Neutrophil (primary cell): ENCODE results near the gene TAS1R1.

ENCODE experiments used
- H3K27ac ChIP-seq: fragments of 200-600 bp; sonication (generic); 2 replicates; pipeline ENCODE4 v1.5.1; 2016; ENCODE audit warnings: mild to moderate bottlenecking, moderate library complexity
- H3K27me3 ChIP-seq: fragments of 200-600 bp; sonication (generic); 2 replicates; pipeline ENCODE4 v1.6.0; 2016; ENCODE audit warnings: mild to moderate bottlenecking
- H3K36me3 ChIP-seq: fragments of 200-600 bp; sonication (generic); 2 replicates; pipeline ENCODE4 v1.5.1; 2017
- H3K4me1 ChIP-seq, 2 experiments: fragments of 200-600 bp in 1 of 2; sonication (generic) in 1 of 2; 1 replicate in 1 of 2; 2 replicates in 1 of 2; pipeline versions ENCODE4 v1.5.1 to v1.6.1; 2013 to 2016; ENCODE audit warnings: low read depth in 1 of 2, low read length in 1 of 2, mild to moderate bottlenecking in 1 of 2, moderate library complexity in 1 of 2; ENCODE audit not compliant: control insufficient read depth in 1 of 2, insufficient read depth in 1 of 2
- H3K4me3 ChIP-seq, 2 experiments: fragments of 200-600 bp in 1 of 2; sonication (generic) in 1 of 2; 1 replicate in 1 of 2; 2 replicates in 1 of 2; pipeline ENCODE4 v1.5.1; 2013 to 2016; ENCODE audit warnings: low read depth in 1 of 2, low read length in 1 of 2, mild to moderate bottlenecking in 1 of 2, moderate library complexity in 1 of 2
- H3K9me3 ChIP-seq: fragments of 200-600 bp; sonication (generic); 2 replicates; pipeline ENCODE4 v1.5.1; 2016
- TF ChIP-seq, protein P1 (sequence below): fragments of 200-600 bp; sonication (generic); IDR thresholded peaks from 2 replicates; pipeline ENCODE4 v1.5.1; 2016; ENCODE audit warnings: antibody characterized with exemption

Gene TAS1R1

GRCh38 chr1:6592865-6593593, 37.9 kb downstream of the TAS1R1 start:
- TF ChIP-seq, protein P1, sequence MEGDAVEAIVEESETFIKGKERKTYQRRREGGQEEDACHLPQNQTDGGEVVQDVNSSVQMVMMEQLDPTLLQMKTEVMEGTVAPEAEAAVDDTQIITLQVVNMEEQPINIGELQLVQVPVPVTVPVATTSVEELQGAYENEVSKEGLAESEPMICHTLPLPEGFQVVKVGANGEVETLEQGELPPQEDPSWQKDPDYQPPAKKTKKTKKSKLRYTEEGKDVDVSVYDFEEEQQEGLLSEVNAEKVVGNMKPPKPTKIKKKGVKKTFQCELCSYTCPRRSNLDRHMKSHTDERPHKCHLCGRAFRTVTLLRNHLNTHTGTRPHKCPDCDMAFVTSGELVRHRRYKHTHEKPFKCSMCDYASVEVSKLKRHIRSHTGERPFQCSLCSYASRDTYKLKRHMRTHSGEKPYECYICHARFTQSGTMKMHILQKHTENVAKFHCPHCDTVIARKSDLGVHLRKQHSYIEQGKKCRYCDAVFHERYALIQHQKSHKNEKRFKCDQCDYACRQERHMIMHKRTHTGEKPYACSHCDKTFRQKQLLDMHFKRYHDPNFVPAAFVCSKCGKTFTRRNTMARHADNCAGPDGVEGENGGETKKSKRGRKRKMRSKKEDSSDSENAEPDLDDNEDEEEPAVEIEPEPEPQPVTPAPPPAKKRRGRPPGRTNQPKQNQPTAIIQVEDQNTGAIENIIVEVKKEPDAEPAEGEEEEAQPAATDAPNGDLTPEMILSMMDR, result no peak
- Histone ChIP-seq H3K9me3 (no peaks in the 10 kb centered on the region), H3K27ac (peak overlapping the region; percentile 80), H3K36me3 (peaks cover 100% of the 10 kb centered on the region), H3K4me1 (peaks cover 60 to 63% of the 10 kb centered on the region in 2 experiments), H3K27me3 (no peaks in the 10 kb centered on the region), H3K4me3 (no peak overlapping the region)

GRCh38 chr1:6593810-6594209, 38.7 kb downstream of the TAS1R1 start:
- Histone ChIP-seq H3K36me3 (peaks cover 100% of the 10 kb centered on the region), H3K4me1 (peaks cover 67 to 69% of the 10 kb centered on the region in 2 experiments), H3K27ac (no peak overlapping the region), H3K9me3 (no peaks in the 10 kb centered on the region), H3K27me3 (no peaks in the 10 kb centered on the region), H3K4me3 (no peak overlapping the region)
- TF ChIP-seq, protein P1, result no peak

- Histone ChIP-seq H3K4me3 (no peak overlapping the region), H3K27me3 (no peaks in the 10 kb centered on the region), H3K27ac (peak overlapping the region; percentile 94), H3K4me1 (peaks cover 69 to 75% of the 10 kb centered on the region in 2 experiments), H3K36me3 (peaks cover 91% of the 10 kb centered on the region), H3K9me3 (no peaks in the 10 kb centered on the region)
- TF ChIP-seq, protein P1, result no peak
These were observed 40.1 kb downstream of the TAS1R1 start for GRCh38 chr1:6594977-6595740.

- peaks cover 61 to 75% of the 10 kb centered on the region in 2 experiments for H3K4me1 ChIP-seq
- TF ChIP-seq, protein P1, result no peak
- H3K27ac ChIP-seq, result peak overlapping the region; percentile 94
- no peaks in the 10 kb centered on the region for H3K9me3 ChIP-seq
- no peaks in the 10 kb centered on the region for H3K27me3 ChIP-seq
- H3K4me3 ChIP-seq, result peak overlapping the region in 1 of 2 experiments; percentile 98
- peaks cover 79% of the 10 kb centered on the region for H3K36me3 ChIP-seq
These were observed 41.2 kb downstream of the TAS1R1 start for GRCh38 chr1:6596351-6596750.

- H3K27ac ChIP-seq, result peak overlapping the region; percentile 94
- no peaks in the 10 kb centered on the region for H3K9me3 ChIP-seq
- H3K36me3 ChIP-seq, result peaks cover 71% of the 10 kb centered on the region
- no peaks in the 10 kb centered on the region for H3K27me3 ChIP-seq
- TF ChIP-seq, protein P1, result no peak
- peak overlapping the region; percentile 98 to 100 for H3K4me3 ChIP-seq
- peaks cover 53 to 72% of the 10 kb centered on the region in 2 experiments for H3K4me1 ChIP-seq
These were observed 42.0 kb downstream of the TAS1R1 start for GRCh38 chr1:6596886-6597776.
